ENCODE measurements around the gene C2orf81.

C2orf81 gene

GRCh38 chr2:74387346-74387745 is 34.1 kb downstream of the C2orf81 start:
- no peak for DNase-seq

- no peak for DNase-seq
These were observed 36.0 kb downstream of the C2orf81 start for GRCh38 chr2:74385396-74385795.

GRCh38 chr2:74384051-74384450 is 37.4 kb downstream of the C2orf81 start:
- no peak for DNase-seq

GRCh38 chr2:74383254-74383653 is 38.2 kb downstream of the C2orf81 start:
- no peak for DNase-seq

- DNase-seq, result no peak
These were observed 39.7 kb downstream of the C2orf81 start for GRCh38 chr2:74381751-74382150.

- DNase-seq, result no peak
These were observed 41.3 kb downstream of the C2orf81 start, which contains the start of gene DCTN1 for GRCh38 chr2:74379851-74380789. DCTN1 (minus strand) TSS chr2:74380311; CDS start chr2:74380037, 274 bp downstream.

- DNase-seq, result no peak
These were observed 43.4 kb downstream of the C2orf81 start for GRCh38 chr2:74378007-74378406.

- no peak for DNase-seq
These were observed 45.6 kb downstream of the C2orf81 start for GRCh38 chr2:74375838-74376237.

- DNase-seq, result no peak
These were observed 46.8 kb downstream of the C2orf81 start for GRCh38 chr2:74374509-74375205.

GRCh38 chr2:74373985-74374384 is 47.4 kb downstream of the C2orf81 start:
- DNase-seq, result no peak

- no peak for DNase-seq
These were observed 48.2 kb downstream of the C2orf81 start for GRCh38 chr2:74373221-74373676.

- no peak for DNase-seq
These were observed 48.7 kb downstream of the C2orf81 start for GRCh38 chr2:74372674-74373073.

- no peak for DNase-seq
These were observed 50.0 kb downstream of the C2orf81 start for GRCh38 chr2:74371421-74371820.

GRCh38 chr2:74369976-74370375 is 51.4 kb downstream of the C2orf81 start:
- no peak for DNase-seq

GRCh38 chr2:74368499-74368898 is 52.9 kb downstream of the C2orf81 start:
- no peak for DNase-seq

GRCh38 chr2:74367789-74368188 is 53.6 kb downstream of the C2orf81 start:
- no peak for DNase-seq

- no peak for DNase-seq
These were observed 55.4 kb downstream of the C2orf81 start for GRCh38 chr2:74366036-74366435.

GRCh38 chr2:74364533-74365505 is 56.6 kb downstream of the C2orf81 start:
- no peak for DNase-seq

Data from RPMI8226 (cell line).